ENCODE measurements around the gene RPS2.

Gene RPS2

GRCh38 chr16:1964506-1965395 lies at the start of gene RPS2 (continued):
- TF ChIP-seq ZNF292 (tag by site-specific recombination; IDR thresholded peaks at IDR 0.05; ENCODE audit: borderline replicate concordance, low read depth) (no peak), ZEB2 (tag by site-specific recombination; IDR thresholded peaks at IDR 0.05) (peak; percentile 95), ZNF266 (tag by site-specific recombination; IDR thresholded peaks at IDR 0.05; ENCODE audit: low read depth) (no peak), ZNF362 (tag by site-specific recombination; IDR thresholded peaks at IDR 0.05) (no peak), ZFHX2 (tag by site-specific recombination; conservative IDR thresholded peaks at IDR 0.05) (peak; percentile 93), PATZ1 (tag by site-specific recombination; IDR thresholded peaks at IDR 0.05) (peak; percentile 70), ZNF639 (tag by site-specific recombination; IDR thresholded peaks at IDR 0.05) (peak; percentile 71), ZNF513 (tag by site-specific recombination; IDR thresholded peaks at IDR 0.05) (peak; percentile 46; the same call in 1 of the 2 replicates), ZNF704 (tag by site-specific recombination; IDR thresholded peaks at IDR 0.05) (no peak), ZNF391 (tag by site-specific recombination; IDR thresholded peaks at IDR 0.05; ENCODE audit: borderline replicate concordance, low read depth) (peak; percentile 83; the same call in 1 of the 2 replicates), RBAK (tag by site-specific recombination; IDR thresholded peaks at IDR 0.05) (0 out of 2 replicates have a peak, but pooled peaks have one; percentile 9), PRDM1 (tag by site-specific recombination; IDR thresholded peaks at IDR 0.05) (no peak), KLF7 (tag by site-specific recombination; IDR thresholded peaks at IDR 0.05; ENCODE audit: borderline replicate concordance) (0 out of 2 replicates have a peak, but pooled peaks have one; percentile 21), ZNF529 (tag by site-specific recombination; IDR thresholded peaks at IDR 0.05; ENCODE audit: insufficient replicate concordance) (no peak), SP2 (tag by site-specific recombination; IDR thresholded peaks at IDR 0.05) (peak; percentile 93), ZBTB11 (tag by site-specific recombination; conservative IDR thresholded peaks at IDR 0.05; ENCODE audit: low read depth) (peak; percentile 47), ZNF645 (tag by site-specific recombination; IDR thresholded peaks at IDR 0.05) (0 out of 2 replicates have a peak, but pooled peaks have one; percentile 43), ZNF76 (tag by site-specific recombination; IDR thresholded peaks at IDR 0.05; ENCODE audit: borderline replicate concordance, low read depth) (peak; percentile 77; the same call in 1 of the 2 replicates), ZFP37 (tag by site-specific recombination; IDR thresholded peaks at IDR 0.05) (no peak; the same call in 1 of the 2 replicates)
